Upper lobe of left lung (tissue), 6 donors: ENCODE results near the gene PARP3. TPM values are rescaled to one million over a fixed set of nuclear protein-coding genes. Genes with fewer than 3 reads are reported as not detected.

Source experiments
- ATAC-seq, 2 donors: fragments of 200-7000 bp; cut with Tn5 transposase; one replicate each; pipeline ENCODE4 v1.9.1; 2022; ENCODE audit warnings: mild to moderate bottlenecking in 2 of 2, moderate library complexity in 2 of 2; ENCODE audit not compliant: low FRiP score in 2 of 2
- DNase-seq, 2 donors: peaks; one replicate each; pipeline ENCODE4 v3.0.0-alpha.2; 2019 to 2020
- H3K27ac ChIP-seq, 4 donors: fragments of 200-600 bp; sonication (generic); one replicate each; pipeline ENCODE4 v1.5.1; 2016 to 2019
- H3K27me3 ChIP-seq, 4 donors: fragments of 200-600 bp; sonication (generic); one replicate each; pipeline ENCODE4 v1.5.1; 2017 to 2019
- H3K36me3 ChIP-seq, 4 donors: fragments of 200-600 bp; sonication (generic); one replicate each; pipeline ENCODE4 v1.5.1; 2016 to 2019
- H3K4me1 ChIP-seq, 4 donors: fragments of 200-600 bp; sonication (generic); one replicate each; pipeline ENCODE4 v1.5.1; 2018 to 2019
- H3K4me3 ChIP-seq, 4 donors: fragments of 200-600 bp; sonication (generic); one replicate each; pipeline ENCODE4 v1.5.1; 2017 to 2019; ENCODE audit warnings: mild to moderate bottlenecking in 2 of 4, moderate library complexity in 1 of 4
- H3K9me3 ChIP-seq, 4 donors: fragments of 200-600 bp; sonication (generic); one replicate each; pipeline ENCODE4 v1.5.1; 2018 to 2019
- EP300 ChIP-seq, 4 donors: sonication (generic); formaldehyde crosslinking; IDR thresholded peaks; one replicate each; pipeline ENCODE4 v1.5.1; 2017; ENCODE audit warnings: antibody characterized with exemption in 4 of 4, control low read depth in 2 of 4
- POLR2A ChIP-seq, 4 donors: fragments of 450-650 bp; IDR thresholded peaks; one replicate each; pipeline ENCODE4 v1.5.1; 2016 to 2017; ENCODE audit warnings: antibody characterized with exemption in 4 of 4, mild to moderate bottlenecking in 2 of 4
- POLR2AphosphoS5 ChIP-seq, 2 donors: sonication (generic); formaldehyde crosslinking; IDR thresholded peaks; one replicate each; pipeline ENCODE4 v1.5.1; 2017; ENCODE audit warnings: antibody characterized with exemption in 2 of 2
- WGBS, 2 donors: methylation state at CpG; one replicate each; pipeline ENCODE4 v1.1.5; 2017 to 2018; 5-methylcytosine and 5-hydroxymethylcytosine counted together
- total RNA-seq, 6 donors: library from RNA; depleted of rRNA in 4 of 6; stranded (reverse); fragments of >200 nt in 4 of 6; gene quantifications; one replicate each; pipeline versions ENCODE4 v1.1.0 to v1.2.1, GENCODE V29; 2016 to 2021
- TF ChIP-seq, protein P1 (sequence below), 6 experiments: fragments of 450-650 bp in 4 of 6; fragments of 200-600 bp in 2 of 6; sonication (generic) in 2 of 6; IDR thresholded peaks; one replicate each; pipeline ENCODE4 v1.5.1; 2016 to 2019; ENCODE audit warnings: antibody characterized with exemption in 6 of 6
- donor health status: DM: no; HTN: no; CAD: no; lungs with moderate emphysema.
- donor health status: DM: no; HTN: yes; CAD: no; lungs with severe emphysema.

Gene PARP3
- total RNA-seq, 6 donors from 2014 or later, result 23.0 to 80.7 (median 35.7) TPM

GRCh38 chr3:51950899-51951298 lies 8.7 kb downstream of the PARP3 start:
- 82 to 89% methylated on average over 2 of the region's 2 CpGs for WGBS, 2 donors
- ATAC-seq, result no peak
- no peaks in the 10 kb centered on the region for H3K9me3 ChIP-seq
- DNase-seq, result no peak
- H3K36me3 ChIP-seq, result peaks cover 0 to 6% (median 2%) of the 10 kb centered on the region in 4 donors
- no peak for TF ChIP-seq POLR2A (IDR thresholded peaks at IDR 0.05)
- TF ChIP-seq EP300 (IDR thresholded peaks at IDR 0.05), result no peak
- no peak for TF ChIP-seq POLR2AphosphoS5 (IDR thresholded peaks at IDR 0.05)
- TF ChIP-seq, protein P1, sequence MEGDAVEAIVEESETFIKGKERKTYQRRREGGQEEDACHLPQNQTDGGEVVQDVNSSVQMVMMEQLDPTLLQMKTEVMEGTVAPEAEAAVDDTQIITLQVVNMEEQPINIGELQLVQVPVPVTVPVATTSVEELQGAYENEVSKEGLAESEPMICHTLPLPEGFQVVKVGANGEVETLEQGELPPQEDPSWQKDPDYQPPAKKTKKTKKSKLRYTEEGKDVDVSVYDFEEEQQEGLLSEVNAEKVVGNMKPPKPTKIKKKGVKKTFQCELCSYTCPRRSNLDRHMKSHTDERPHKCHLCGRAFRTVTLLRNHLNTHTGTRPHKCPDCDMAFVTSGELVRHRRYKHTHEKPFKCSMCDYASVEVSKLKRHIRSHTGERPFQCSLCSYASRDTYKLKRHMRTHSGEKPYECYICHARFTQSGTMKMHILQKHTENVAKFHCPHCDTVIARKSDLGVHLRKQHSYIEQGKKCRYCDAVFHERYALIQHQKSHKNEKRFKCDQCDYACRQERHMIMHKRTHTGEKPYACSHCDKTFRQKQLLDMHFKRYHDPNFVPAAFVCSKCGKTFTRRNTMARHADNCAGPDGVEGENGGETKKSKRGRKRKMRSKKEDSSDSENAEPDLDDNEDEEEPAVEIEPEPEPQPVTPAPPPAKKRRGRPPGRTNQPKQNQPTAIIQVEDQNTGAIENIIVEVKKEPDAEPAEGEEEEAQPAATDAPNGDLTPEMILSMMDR (IDR thresholded peaks at IDR 0.05), result no peak
- H3K27ac ChIP-seq, result no peak overlapping the region
- H3K4me3 ChIP-seq, result no peak overlapping the region
- H3K27me3 ChIP-seq, result peaks cover 0 to 3% (median 0%) of the 10 kb centered on the region in 4 donors
- peaks cover 0 to 8% (median 4%) of the 10 kb centered on the region in 4 donors for H3K4me1 ChIP-seq

DNA sequence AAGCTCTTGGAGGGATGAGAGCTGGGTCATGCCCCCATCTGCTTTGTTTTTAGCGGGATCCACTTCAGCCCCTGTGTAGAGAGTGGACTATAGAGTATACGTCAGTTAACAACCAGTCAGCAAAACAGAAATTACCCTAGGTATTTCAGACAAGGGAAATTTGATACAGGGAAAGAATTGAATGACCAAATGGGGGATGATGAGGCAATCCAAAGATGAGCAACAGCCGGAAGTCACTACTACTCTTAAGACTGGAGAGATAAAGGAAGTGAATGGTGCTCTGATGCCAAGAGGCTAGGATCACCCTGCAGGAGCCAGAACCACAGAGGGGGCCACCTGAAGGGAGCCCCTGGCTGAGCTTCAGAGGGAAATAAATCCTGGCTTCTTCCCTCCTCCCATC lies 11.3 kb downstream of the PARP3 start:
- Histone ChIP-seq H3K4me3 (no peak overlapping the region), H3K27me3 (peaks cover 0 to 9% (median 0%) of the 10 kb centered on the region in 4 donors), H3K27ac (no peak overlapping the region), H3K36me3 (peaks cover 0 to 7% (median 3%) of the 10 kb centered on the region in 4 donors), H3K4me1 (peaks cover 6 to 18% (median 10%) of the 10 kb centered on the region in 4 donors), H3K9me3 (no peaks in the 10 kb centered on the region)
- peak in 1 of 2 donors; percentile 44 for ATAC-seq
- no peak for TF ChIP-seq EP300 (IDR thresholded peaks at IDR 0.05)
- no peak for TF ChIP-seq POLR2AphosphoS5 (IDR thresholded peaks at IDR 0.05)
- no peak for TF ChIP-seq POLR2A (IDR thresholded peaks at IDR 0.05)
- TF ChIP-seq, protein P1 (IDR thresholded peaks at IDR 0.05), result no peak
- DNase-seq, result no peak
- WGBS, 2 donors, result 66 to 78% methylated on average over 3 of the region's 3 CpGs

DNA sequence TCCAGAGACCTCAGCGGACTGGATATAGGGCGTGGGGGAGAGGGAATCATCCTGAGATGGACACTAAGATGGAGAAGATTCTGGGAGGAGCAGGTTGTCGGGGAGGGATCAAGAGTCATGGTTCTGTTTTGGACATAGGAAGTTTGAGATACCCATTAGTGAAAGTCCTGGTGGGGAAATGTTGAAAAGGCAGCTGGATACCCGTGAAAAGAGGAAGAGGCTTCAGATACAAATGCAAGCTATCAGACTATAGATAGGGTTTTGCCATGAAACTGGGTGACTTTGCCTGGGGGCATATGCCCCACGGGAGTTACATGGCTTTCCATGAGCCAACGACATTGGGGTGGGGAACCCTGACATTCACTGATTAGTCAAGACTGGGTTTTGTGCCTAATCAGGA lies 11.9 kb downstream of the PARP3 start:
- Histone ChIP-seq H3K36me3 (peaks cover 0 to 12% (median 6%) of the 10 kb centered on the region in 4 donors), H3K27ac (no peak overlapping the region), H3K9me3 (no peaks in the 10 kb centered on the region), H3K4me1 (peaks cover 6 to 18% (median 10%) of the 10 kb centered on the region in 4 donors), H3K4me3 (no peak overlapping the region), H3K27me3 (peaks cover 0 to 9% (median 0%) of the 10 kb centered on the region in 4 donors)
- DNase-seq (no peak), ATAC-seq (no peak)
- 69 to 70% methylated on average over 6 of the region's 6 CpGs for WGBS, 2 donors
- TF ChIP-seq EP300 (IDR thresholded peaks at IDR 0.05), result no peak
- no peak for TF ChIP-seq POLR2AphosphoS5 (IDR thresholded peaks at IDR 0.05)
- no peak for TF ChIP-seq POLR2A (IDR thresholded peaks at IDR 0.05)

DNA sequence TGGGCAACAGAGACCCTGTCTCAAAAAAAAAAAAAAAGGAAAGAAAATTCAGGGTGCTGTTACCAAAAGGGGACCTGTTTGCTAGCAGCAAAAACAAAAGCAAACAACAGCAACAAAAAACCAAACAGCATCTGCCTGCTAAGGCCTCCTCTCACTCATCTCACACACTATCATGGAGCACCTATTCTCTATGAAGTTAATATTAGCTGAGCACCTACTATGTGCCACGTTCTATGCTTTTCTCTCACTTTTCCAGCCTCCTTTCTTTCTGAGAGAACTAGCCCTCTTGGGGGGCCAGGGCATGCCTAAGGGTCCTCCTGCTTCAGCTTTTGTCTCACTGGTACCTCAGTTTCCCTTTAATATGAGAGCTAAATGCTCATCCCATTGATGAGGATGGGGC lies 12.6 kb downstream of the PARP3 start:
- TF ChIP-seq, protein P1 (IDR thresholded peaks at IDR 0.05), result no peak
- TF ChIP-seq POLR2AphosphoS5 (IDR thresholded peaks at IDR 0.05) (no peak), EP300 (IDR thresholded peaks at IDR 0.05) (no peak), POLR2A (IDR thresholded peaks at IDR 0.05) (no peak)
- Histone ChIP-seq H3K27ac (no peak overlapping the region), H3K36me3 (peaks cover 0 to 16% (median 7%) of the 10 kb centered on the region in 4 donors), H3K9me3 (no peaks in the 10 kb centered on the region), H3K4me3 (no peak overlapping the region), H3K4me1 (peaks cover 6 to 18% (median 10%) of the 10 kb centered on the region in 4 donors), H3K27me3 (peaks cover 0 to 9% (median 0%) of the 10 kb centered on the region in 4 donors)
- DNase-seq (no peak), ATAC-seq (no peak)
- WGBS, 2 donors, result 88 to 91% methylated on average over 1 of the region's 1 CpG

DNA sequence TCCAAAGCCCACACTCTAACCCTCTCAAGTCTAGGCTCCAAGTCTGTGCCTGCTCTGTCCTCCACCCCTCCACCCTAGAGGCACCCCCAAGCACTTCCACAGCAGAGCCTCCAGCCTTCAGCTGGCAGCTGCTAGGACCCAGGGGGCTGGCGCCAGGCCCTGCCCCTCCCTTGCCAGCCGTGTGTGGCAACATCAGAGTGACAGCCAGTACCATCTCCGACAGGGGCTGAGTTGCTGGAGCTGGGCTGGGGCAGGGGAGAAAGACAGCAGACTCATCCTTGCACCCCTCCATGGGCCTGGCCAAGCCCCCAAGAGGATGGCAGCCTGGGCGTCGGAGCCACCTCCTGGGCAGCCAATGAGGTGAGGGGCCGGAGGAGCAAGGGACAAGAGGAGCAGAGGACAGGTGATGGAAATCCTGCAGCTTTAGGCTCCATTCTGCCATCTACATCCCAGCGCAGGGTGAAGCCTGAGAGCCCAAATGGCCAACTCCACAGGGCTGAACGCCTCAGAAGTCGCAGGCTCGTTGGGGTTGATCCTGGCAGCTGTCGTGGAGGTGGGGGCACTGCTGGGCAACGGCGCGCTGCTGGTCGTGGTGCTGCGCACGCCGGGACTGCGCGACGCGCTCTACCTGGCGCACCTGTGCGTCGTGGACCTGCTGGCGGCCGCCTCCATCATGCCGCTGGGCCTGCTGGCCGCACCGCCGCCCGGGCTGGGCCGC lies 13.2 kb downstream of the PARP3 start, which contains the start of gene GPR62:
Gene GPR62, plus strand, starts transcription at position 207 of the 718 bp plus-strand sequence. Its CDS starts 272 bp downstream, at position 479.
- DNase-seq, result peak in 1 of 2 donors; percentile 70

More for the DNA sequence above, 13.2 kb downstream of the PARP3 start, which contains the start of gene GPR62:
- Histone ChIP-seq H3K9me3 (no peaks in the 10 kb centered on the region), H3K27me3 (peaks cover 0 to 9% (median 0%) of the 10 kb centered on the region in 4 donors), H3K27ac (peak within 1 kb of the TSS; percentile 39 to 64 (median 54)), H3K4me1 (peaks cover 6 to 18% (median 10%) of the 10 kb centered on the region in 4 donors), H3K36me3 (peaks cover 0 to 22% (median 10%) of the 10 kb centered on the region in 4 donors), H3K4me3 (peak within 1 kb of the TSS in 3 of 4 donors; percentile 31 to 57 (median 54))
- no peak for ATAC-seq
- WGBS, 2 donors, result 48 to 62% methylated on average over 3 to 14 of the region's 33 CpGs
- no peak for TF ChIP-seq POLR2AphosphoS5 (IDR thresholded peaks at IDR 0.05)
